Measurements from ENCODE around the gene SVOP. TPM values are rescaled to one million over a fixed set of nuclear protein-coding genes. Genes with fewer than 3 reads are reported as not detected.

The SVOP gene
- total RNA-seq (2012; rRNA removed) (not detected in 2 replicates), polyA plus RNA-seq (2012; rRNA removed) (not detected in 2 replicates), Bru-seq, nascent RNA (percentile 4 among the genes with signal in this experiment), BruChase-seq, experiment 1, labeled RNA remaining after a 6-hour chase (not detected), BruChase-seq, experiment 2, labeled RNA remaining after a 2-hour chase (percentile 3 among the genes with signal in this experiment)
- not detected in 2 replicates for polyA plus RNA-seq (2012; cell fraction: cytosol; rRNA removed)
- polyA plus RNA-seq (2012; cell fraction: nucleus; rRNA removed; ENCODE audit: low replicate concordance): not detected in 2 replicates
- long read RNA-seq: 0 reads

- Histone ChIP-seq H2BK15ac (ENCODE audit: low read depth, low read length) (no peak within 1 kb of the TSS), H4K8ac (ENCODE audit: low read depth in 2 of 2, low read length in 2 of 2) (no peak within 1 kb of the TSS), H4K5ac (ENCODE audit: low read depth, low read length) (no peak within 1 kb of the TSS), H3K79me1 (ENCODE audit: low read depth in 1 of 2, low read length in 2 of 2) (no peaks in the 10 kb centered on the region), H3K4ac (ENCODE audit: low read depth, low read length) (no peak within 1 kb of the TSS), H2BK5ac (ENCODE audit: low read depth, low read length, poor library complexity, severe bottlenecking) (no peak within 1 kb of the TSS), H3K36me3 (ENCODE audit: control insufficient read depth, insufficient read depth, low read length) (no peaks in the 10 kb centered on the region), H3K56ac (ENCODE audit: extremely low read depth, insufficient read depth, low read length) (no peak within 1 kb of the TSS), H2AFZ (replicated peaks; ENCODE audit: low read length, poor library complexity) (peak within 1 kb of the TSS; percentile 76), H2AK5ac (ENCODE audit: low read depth, low read length) (no peak within 1 kb of the TSS), H3K9ac (ENCODE audit: low read depth, low read length) (no peak within 1 kb of the TSS), H3K9me1 (ENCODE audit: insufficient read depth, low read length) (no peaks in the 10 kb centered on the region), H2BK120ac (ENCODE audit: low read depth, low read length) (no peak within 1 kb of the TSS), H3K14ac (replicated peaks; ENCODE audit: low read depth, low read length) (no peak within 1 kb of the TSS), H2BK20ac (ENCODE audit: low read depth, low read length) (no peak within 1 kb of the TSS), H2AK9ac (replicated peaks; ENCODE audit: low read depth, low read length, poor library complexity) (no peak within 1 kb of the TSS), H3K9me3 (ENCODE audit: control insufficient read depth, insufficient read depth, low read length) (no peaks in the 10 kb centered on the region), H3K4me2 (ENCODE audit: low read depth, low read length) (peak within 1 kb of the TSS; percentile 71), H3K27ac (ENCODE audit: insufficient read depth, low read length) (no peak within 1 kb of the TSS), H4K91ac (ENCODE audit: insufficient read depth, low read depth, low read length) (no peak within 1 kb of the TSS), H3K4me3 (ENCODE audit: insufficient read depth, low read depth, low read length) (no peak within 1 kb of the TSS), H3K18ac (ENCODE audit: low read depth, low read length) (no peak within 1 kb of the TSS), H3K27me3 (ENCODE audit: control insufficient read depth, insufficient read depth, low read length) (no peaks in the 10 kb centered on the region), H4K20me1 (ENCODE audit: insufficient read depth, low read length) (no peaks in the 10 kb centered on the region), H3K23ac (ENCODE audit: low read depth, low read length) (no peak within 1 kb of the TSS), H3K4me1 (ENCODE audit: control insufficient read depth, insufficient read depth, low read length) (no peaks in the 10 kb centered on the region)
- BruUV-seq (replicated peaks): no TSS peak
- CTCF ChIA-PET: interaction anchor here (0.8 kb wide), 1 partner anchor 11 kb away, joined by 4 read pairs; no protein-coding TSS in a partner anchor
- peak; percentile 100 for ATAC-seq (ENCODE audit: low read depth)
- no CpG with 5 or more reads among the region's 30 CpGs for WGBS, 2 experiments (ENCODE audit: extremely low coverage in 2 of 2, insufficient read length in 1 of 2)
- peak; percentile 76 for DNase-seq
- in situ Hi-C loops (cut with MboI; ENCODE audit: low sequenced_read_pairs) (no loop called here), intact Hi-C loops (cut with micrococcal nuclease) (loop anchor here (2.0 kb wide), 1 partner anchor 32 kb away; the partner anchor contains the start of gene USP30), dilution Hi-C loops (cut with HindIII; ENCODE audit: low sequenced_read_pairs, unreplicated experiment) (no loop called here)
- POLR2A ChIA-PET (ENCODE audit: unreplicated experiment): no interaction called here
- TF ChIP-seq RAD21 (IDR thresholded peaks at IDR 0.05; ENCODE audit: low read length): no peak
- TF ChIP-seq POLR2A (IDR thresholded peaks at IDR 0.05; ENCODE audit: low read depth, low read length): no peak
- TF ChIP-seq CTCF (conservative IDR thresholded peaks at IDR 0.05; ENCODE audit: low read depth, low read length): no peak
- no peak for TF ChIP-seq FOS (IDR thresholded peaks at IDR 0.05; ENCODE audit: low read depth, low read length)
- TF ChIP-seq ELK1 (IDR thresholded peaks at IDR 0.05; ENCODE audit: borderline replicate concordance, low read depth, low read length): no peak
- TF ChIP-seq MAZ (IDR thresholded peaks at IDR 0.05; ENCODE audit: borderline replicate concordance, low read depth, low read length): peak; percentile 68; the same call in 1 of the 2 replicates
- TF ChIP-seq CHD1 (IDR thresholded peaks at IDR 0.05; ENCODE audit: low read depth, low read length): no peak
- peak; percentile 11; the same call in 1 of the 2 replicates for TF ChIP-seq USF2 (IDR thresholded peaks at IDR 0.05; ENCODE audit: low read depth, low read length)
- TF ChIP-seq NFE2L2 (IDR thresholded peaks at IDR 0.05; ENCODE audit: low read depth, low read length): no peak
- TF ChIP-seq RCOR1 (IDR thresholded peaks at IDR 0.05; ENCODE audit: insufficient replicate concordance, low read length): peak; percentile 73
- no peak for TF ChIP-seq BHLHE40 (IDR thresholded peaks at IDR 0.05; ENCODE audit: low read depth, low read length)
- TF ChIP-seq SMC3 (IDR thresholded peaks at IDR 0.05; ENCODE audit: low read depth, low read length): no peak
- TF ChIP-seq RFX5 (IDR thresholded peaks at IDR 0.05; ENCODE audit: low read depth, low read length): no peak
- TF ChIP-seq MXI1 (IDR thresholded peaks at IDR 0.05; ENCODE audit: borderline replicate concordance, low read depth, low read length): peak; percentile 84; the same call in 1 of the 2 replicates
Observed at GRCh38 chr12:109020796-109021380, at the start of gene SVOP. TSS of gene SVOP (minus strand) at chr12:109021068. CDS start at chr12:109020868, 200 bp downstream.
